Measurements from ENCODE around the gene SSC4D.
"Not testable (repeated sequence)": the region's sequence is repeated elsewhere in the genome, so short reads cannot be mapped to it uniquely, and the experiment has no call there.

The SSC4D gene

GRCh38 chr7:76430211-76430610, 20.7 kb upstream of the SSC4D start:
- no peak for DNase-seq (ENCODE audit: low read depth)
- no peak for TF ChIP-seq CTCF (IDR thresholded peaks at IDR 0.05; ENCODE audit: control insufficient read depth, insufficient read depth, low read depth, low read length, missing control alignments)
- no peak overlapping the region for H3K4me3 ChIP-seq (ENCODE audit: control insufficient read depth, low read depth, low read length)

- no peak for TF ChIP-seq CTCF (IDR thresholded peaks at IDR 0.05; ENCODE audit: control insufficient read depth, insufficient read depth, low read depth, low read length, missing control alignments)
- DNase-seq (ENCODE audit: low read depth): no peak
- no peak overlapping the region for H3K4me3 ChIP-seq (ENCODE audit: control insufficient read depth, low read depth, low read length)
Measured at GRCh38 chr7:76428868-76429805, 19.6 kb upstream of the SSC4D start.

- TF ChIP-seq CTCF (IDR thresholded peaks at IDR 0.05; ENCODE audit: control insufficient read depth, insufficient read depth, low read depth, low read length, missing control alignments): no peak
- no peak for DNase-seq (ENCODE audit: low read depth)
- no peak overlapping the region for H3K4me3 ChIP-seq (ENCODE audit: control insufficient read depth, low read depth, low read length)
Measured at GRCh38 chr7:76428149-76428823, 18.8 kb upstream of the SSC4D start.

- DNase-seq (ENCODE audit: low read depth): no peak
- no peak overlapping the region for H3K4me3 ChIP-seq (ENCODE audit: control insufficient read depth, low read depth, low read length)
- TF ChIP-seq CTCF (IDR thresholded peaks at IDR 0.05; ENCODE audit: control insufficient read depth, insufficient read depth, low read depth, low read length, missing control alignments): no peak
Measured at GRCh38 chr7:76427635-76428034, 18.1 kb upstream of the SSC4D start.

GRCh38 chr7:76426246-76426645, 16.7 kb upstream of the SSC4D start:
- H3K4me3 ChIP-seq (ENCODE audit: control insufficient read depth, low read depth, low read length): no peak overlapping the region
- no peak for DNase-seq (ENCODE audit: low read depth)
- no peak for TF ChIP-seq CTCF (IDR thresholded peaks at IDR 0.05; ENCODE audit: control insufficient read depth, insufficient read depth, low read depth, low read length, missing control alignments)

- not testable (repeated sequence) for DNase-seq (ENCODE audit: low read depth)
Measured at GRCh38 chr7:76425558-76425957, 16.1 kb upstream of the SSC4D start.

GRCh38 chr7:76425156-76425555, 15.7 kb upstream of the SSC4D start:
- TF ChIP-seq CTCF (IDR thresholded peaks at IDR 0.05; ENCODE audit: control insufficient read depth, insufficient read depth, low read depth, low read length, missing control alignments): no peak
- H3K4me3 ChIP-seq (ENCODE audit: control insufficient read depth, low read depth, low read length): no peak overlapping the region
- no peak for DNase-seq (ENCODE audit: low read depth)

More at GRCh38 chr7:76425558-76425957, 16.1 kb upstream of the SSC4D start:
- not testable (repeated sequence) for H3K4me3 ChIP-seq (ENCODE audit: control insufficient read depth, low read depth, low read length)

Measured in AG09309 (cell line).